NCI-H1048 (cell line): ENCODE data around the gene USP48.

ENCODE experiments used
- DNase-seq: peaks from one replicate; lab custom pipeline; 2025; lab: John Stamatoyannopoulos, UW

The USP48 gene

GRCh38 chr1:21749109-21749508 lies 33.8 kb downstream of the USP48 start:
- DNase-seq: no peak

GRCh38 chr1:21743476-21743875 lies 39.5 kb downstream of the USP48 start:
- DNase-seq: no peak

- no peak for DNase-seq
Observed at GRCh38 chr1:21742578-21742977, 40.4 kb downstream of the USP48 start.

DNA sequence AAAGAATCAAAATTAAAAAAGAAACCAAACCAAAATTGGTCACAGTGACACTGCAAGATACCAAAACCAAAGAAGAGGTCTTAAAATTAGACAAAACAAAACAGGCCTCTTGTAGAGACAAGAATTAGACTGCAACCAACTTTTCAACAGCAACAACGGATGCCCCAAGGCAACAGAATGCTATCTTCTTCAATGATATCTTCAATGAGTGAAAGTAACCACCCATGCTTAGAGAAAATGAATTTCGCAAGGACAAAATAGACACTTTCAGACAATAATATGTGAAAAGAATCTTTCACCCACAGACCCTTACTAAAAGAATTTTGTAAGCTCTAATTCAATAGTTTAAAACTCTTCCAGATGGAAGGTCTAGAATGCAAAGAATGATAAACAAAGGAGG lies 41.7 kb downstream of the USP48 start:
- no peak for DNase-seq

DNA sequence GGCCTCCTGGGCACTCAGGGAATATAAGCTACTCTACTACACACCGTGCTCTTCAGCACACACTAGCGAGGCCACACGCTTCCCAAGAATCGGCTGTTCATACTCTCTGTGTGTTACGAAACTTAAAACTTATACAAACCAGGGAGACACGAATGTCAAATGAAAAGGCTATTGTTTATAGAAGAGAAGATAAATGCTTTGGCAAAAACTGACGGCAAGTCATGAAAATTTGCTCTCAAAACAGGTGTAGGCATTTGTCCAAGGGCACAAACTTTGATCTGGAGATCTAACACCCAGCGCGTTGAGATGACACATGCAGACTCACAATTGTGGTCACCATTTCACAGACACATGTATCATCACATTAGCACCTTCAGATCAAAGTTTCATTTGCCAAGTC lies 46.1 kb downstream of the USP48 start:
- no peak for DNase-seq

DNA sequence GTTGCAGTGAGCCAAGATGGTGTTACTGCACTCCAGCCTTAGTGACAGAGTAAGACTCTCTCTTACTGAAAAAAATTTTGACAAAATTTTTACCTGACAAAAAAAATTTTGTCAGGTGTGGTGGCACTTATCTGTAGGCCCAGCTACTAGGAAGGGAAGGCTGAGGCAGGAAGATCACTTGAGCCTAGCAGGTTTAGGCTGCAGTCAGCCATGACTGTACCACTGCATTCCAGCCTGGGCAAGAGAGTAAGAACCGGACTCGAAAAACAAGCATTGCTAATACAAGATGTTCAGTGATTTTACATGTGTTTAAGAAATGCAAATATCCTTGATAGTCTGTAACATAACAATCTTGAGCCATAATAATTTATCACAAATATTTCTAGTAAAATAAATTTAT lies 46.9 kb downstream of the USP48 start:
- DNase-seq: no peak

DNA sequence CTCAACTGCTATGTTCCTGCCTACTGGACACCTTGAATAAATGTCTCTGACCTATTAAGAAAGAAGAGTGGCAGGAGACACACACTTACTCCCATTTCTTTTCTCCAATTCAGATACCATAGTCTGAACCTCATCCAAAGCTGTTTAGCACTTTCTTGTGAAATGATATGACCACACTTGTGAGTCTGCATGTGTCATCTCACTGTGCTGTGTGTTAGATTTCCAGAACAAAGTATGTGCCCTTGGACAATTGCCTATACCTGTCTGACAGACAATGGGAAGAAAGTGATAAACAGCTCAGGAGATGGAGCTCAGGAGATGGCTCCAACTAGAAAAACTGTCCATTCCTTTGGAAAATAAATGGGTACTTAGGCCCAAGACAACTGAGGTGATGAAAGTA lies 48.4 kb downstream of the USP48 start:
- DNase-seq: no peak

DNA sequence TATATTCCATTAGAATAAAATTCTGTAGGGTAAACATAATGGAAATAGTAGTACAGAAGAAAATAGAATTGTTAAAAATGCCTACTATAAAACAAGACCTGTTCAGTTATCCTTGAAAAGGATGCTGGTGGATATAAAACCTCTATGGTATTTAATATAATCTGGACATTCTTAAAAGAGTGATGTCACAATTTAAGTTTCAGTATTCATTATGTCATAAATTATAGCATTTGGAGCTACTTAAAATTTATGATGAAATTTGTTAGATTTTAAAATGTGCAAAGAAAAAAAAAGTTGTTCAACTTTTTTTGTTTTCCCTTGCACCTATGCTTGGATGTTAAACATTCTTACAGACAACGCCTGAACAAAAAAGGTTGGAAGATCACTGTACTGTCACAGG lies 50.3 kb downstream of the USP48 start:
- DNase-seq: no peak

DNA sequence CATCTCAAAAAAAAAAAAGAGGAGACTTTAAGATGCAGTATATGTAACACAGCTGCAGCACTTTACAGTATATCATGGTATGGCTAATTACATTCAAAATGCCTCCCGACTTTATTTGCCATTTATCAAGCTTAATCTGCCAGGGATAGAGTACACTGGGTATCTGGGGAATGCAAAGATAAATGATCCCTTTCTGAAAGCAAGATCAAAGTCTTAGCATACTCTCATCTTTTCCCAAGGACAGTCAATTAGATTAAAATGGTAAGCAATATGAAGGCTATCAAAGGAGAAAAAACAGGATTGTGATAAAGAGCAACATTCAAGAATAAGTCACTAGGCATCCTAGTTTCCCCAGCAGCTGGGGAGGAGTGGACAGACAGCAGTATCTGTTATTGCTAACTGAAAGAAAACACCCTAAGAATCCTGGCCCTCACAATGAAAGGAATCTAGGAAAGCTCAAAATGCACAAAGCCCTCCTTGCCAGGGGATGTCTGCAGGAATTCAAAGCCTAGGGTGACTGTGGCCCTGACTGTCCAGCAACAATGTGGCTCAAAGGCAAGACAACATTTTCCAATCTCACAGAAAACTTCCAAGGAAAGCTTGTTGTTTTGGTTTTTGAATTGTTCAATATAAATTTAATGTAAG lies 57.1 kb downstream of the USP48 start:
- DNase-seq: no peak

DNA sequence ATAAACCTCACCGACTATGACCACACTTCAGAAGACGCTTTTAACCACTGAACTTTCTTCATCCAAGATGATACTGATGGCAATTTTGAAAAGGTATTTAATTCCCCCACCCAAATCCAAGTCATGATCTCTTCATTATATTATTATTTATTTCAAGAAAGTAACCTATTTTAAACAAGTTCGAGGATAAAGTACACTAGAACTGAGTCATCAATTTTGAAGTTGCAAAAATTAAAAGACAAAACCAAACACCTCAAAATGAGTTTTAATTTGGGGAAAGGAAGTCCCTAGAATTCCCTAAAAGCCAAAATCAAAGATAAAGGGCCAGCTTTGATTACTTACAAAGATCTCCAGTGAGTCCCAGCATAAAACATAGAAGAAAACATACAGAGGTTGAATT lies 58.4 kb downstream of the USP48 start:
- DNase-seq: no peak

GRCh38 chr1:21724098-21724497 lies 58.9 kb downstream of the USP48 start:
- no peak for DNase-seq

GRCh38 chr1:21721295-21721985 lies 61.5 kb downstream of the USP48 start:
- no peak for DNase-seq

GRCh38 chr1:21716169-21716568 lies 66.8 kb downstream of the USP48 start:
- DNase-seq: no peak

DNA sequence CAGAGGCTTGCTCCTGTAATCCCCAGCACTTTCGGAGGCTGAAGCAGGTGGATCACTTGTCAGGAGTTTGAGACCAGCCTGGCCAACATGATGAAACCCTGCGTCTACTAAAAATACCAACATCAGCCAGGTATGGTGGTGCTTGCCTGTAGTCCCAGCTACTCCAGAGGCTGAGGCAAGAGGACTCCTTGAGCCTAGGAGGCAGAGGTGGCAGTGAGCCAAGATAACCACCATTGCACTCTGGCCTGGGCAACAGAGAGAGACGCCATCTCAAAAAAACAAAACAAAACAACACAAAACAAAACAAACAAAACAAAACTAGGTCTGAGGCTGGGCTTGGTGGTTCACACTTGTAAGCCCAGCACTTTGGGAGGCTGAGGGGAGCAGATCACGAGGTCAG lies 75.1 kb downstream of the USP48 start:
- no peak for DNase-seq

GRCh38 chr1:21707086-21707840 lies 75.7 kb downstream of the USP48 start:
- DNase-seq: no peak

DNA sequence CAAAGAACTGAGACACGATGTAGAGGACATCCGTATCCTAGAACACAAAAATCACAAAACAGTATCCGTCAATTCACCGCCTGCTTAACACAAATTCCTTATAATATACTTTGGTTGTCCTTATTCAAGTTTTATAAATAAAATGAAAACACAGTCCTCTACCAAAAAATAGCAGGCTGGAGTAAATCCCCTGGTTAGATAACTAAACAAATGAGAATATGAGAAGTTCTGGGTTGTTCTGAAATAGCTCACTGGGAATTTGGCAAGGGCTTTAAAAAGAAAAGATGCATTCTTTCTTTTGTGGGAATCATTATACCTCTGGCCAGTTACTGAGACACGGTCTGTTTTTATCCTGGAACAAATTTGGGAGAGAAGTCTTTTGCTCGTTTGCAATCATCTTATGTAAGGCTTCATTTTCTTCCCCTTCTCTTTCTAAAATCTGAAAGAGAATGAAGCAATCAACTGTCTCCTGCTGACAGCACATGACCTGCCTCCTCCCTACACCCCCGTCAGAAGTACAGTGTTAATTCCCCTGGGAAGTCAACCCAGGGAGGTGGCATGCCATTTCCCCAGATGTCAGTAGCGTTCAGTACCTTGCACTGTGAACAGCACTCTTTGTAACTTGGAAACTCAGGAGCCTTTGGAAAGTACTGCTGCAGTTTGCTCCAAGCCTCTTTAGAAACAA lies 76.7 kb downstream of the USP48 start:
- no peak for DNase-seq

- no peak for DNase-seq
Observed at GRCh38 chr1:21705303-21705980, 77.5 kb downstream of the USP48 start.

- no peak for DNase-seq
Observed at GRCh38 chr1:21704145-21704544, 78.8 kb downstream of the USP48 start.

DNA sequence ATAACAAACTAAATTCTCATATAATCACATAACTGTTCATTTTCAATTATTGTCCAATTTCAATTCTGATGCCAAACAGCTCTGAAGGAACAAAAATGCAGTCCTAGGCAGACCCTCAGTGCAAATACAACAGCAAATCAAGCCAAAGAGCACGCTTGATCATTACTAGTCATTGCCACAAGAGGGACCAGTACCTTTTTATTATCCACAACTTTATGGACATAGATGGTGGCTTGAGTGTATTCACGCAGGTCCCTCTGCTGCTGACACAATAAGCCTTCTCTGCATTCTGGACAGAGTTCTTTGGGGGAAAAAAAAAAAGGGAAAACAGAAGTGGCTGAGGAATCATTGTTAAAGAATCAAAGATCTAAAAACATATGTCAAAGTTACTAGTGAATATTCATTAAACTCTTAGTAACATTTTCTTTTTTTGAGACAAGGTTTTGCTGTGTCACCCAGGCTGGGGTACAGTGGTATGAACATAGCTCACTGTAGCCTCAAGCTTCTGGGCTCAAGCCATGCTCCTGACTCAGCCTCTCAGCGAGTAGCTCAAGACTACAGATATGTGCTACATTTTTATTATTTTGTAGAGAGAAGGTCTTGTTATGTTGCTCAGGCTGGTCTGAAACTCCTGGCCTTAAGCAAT lies 79.5 kb downstream of the USP48 start:
- DNase-seq: no peak

- DNase-seq: no peak
Observed at GRCh38 chr1:21702780-21703179, 80.2 kb downstream of the USP48 start.

DNA sequence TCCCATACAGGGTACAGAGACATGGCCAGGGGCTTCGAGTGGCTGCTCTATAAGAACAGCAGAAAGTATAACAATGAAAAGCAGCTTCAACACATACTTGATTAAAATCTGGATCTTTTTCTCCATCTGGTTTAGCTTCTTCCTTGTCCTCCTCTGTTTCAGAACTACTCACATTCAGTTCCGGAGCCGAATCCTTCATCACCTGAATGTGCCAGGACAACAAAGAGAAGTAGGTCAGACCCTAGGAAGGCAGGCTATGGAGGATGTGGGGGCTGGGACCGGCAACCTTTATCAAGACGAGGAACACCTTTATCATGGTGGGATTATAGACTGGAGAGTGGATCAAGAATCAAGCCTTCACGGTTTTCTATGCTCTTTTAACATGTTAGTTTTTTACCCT lies 81.5 kb downstream of the USP48 start:
- no peak for DNase-seq

DNA sequence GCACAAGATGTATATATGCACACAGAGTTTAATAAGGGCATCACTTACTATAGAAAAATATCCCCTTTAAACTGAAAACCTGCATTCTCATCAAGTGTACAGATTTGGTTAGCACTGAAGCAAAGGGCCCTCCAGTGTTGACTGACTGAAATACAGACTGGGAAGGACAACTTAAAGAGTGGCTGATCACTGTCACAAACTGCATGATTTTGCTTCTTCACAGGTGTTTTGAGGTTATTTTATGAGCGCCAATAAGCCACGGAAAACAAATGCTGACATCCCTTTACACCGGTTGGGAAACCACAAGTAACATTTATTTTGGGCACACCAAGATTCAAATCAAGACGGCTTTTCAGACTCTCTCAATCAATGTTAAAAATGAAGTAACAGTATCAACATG lies 82.9 kb downstream of the USP48 start:
- no peak for DNase-seq
